Stomach (tissue), 4 donors: ENCODE data around the gene SFPQ.

Source experiments
- CTCF ChIP-seq, 7 experiments: fragments of 450-650 bp in 4 of 7; fragments of 200-600 bp in 3 of 7; sonication (generic) in 3 of 7; IDR thresholded peaks; one replicate each; pipeline ENCODE4 v1.5.1; 2016 to 2019; ENCODE audit warnings: antibody characterized with exemption in 7 of 7, control low read depth in 2 of 7, mild to moderate bottlenecking in 1 of 7
- POLR2A ChIP-seq, 4 donors: fragments of 450-650 bp; IDR thresholded peaks; one replicate each; pipeline ENCODE4 v1.6.1; 2016; ENCODE audit warnings: antibody characterized with exemption in 4 of 4, control low read depth in 2 of 4, mild to moderate bottlenecking in 1 of 4, moderate library complexity in 1 of 4
- POLR2AphosphoS5 ChIP-seq, 3 donors: sonication (generic); formaldehyde crosslinking; IDR thresholded peaks; one replicate each; pipeline ENCODE4 v1.6.1; 2016; ENCODE audit warnings: antibody characterized with exemption in 3 of 3

GRCh38 chr1:35187816-35188342 is 5.1 kb downstream of the SFPQ start:
- TF ChIP-seq CTCF (IDR thresholded peaks at IDR 0.05) (no peak), POLR2A (IDR thresholded peaks at IDR 0.05) (no peak), POLR2AphosphoS5 (IDR thresholded peaks at IDR 0.05) (no peak)
